Cerebellar cortex (tissue), 1 donor: ENCODE measurements around the gene PAPLN.
"Not testable (repeated sequence)": the region's sequence is repeated elsewhere in the genome, so short reads cannot be mapped to it uniquely, and the experiment has no call there.

Experiments used
- DNase-seq: peaks from one replicate; pipeline ENCODE4 v3.0.0-alpha.2; 2015; ENCODE audit warnings: low spot score

The PAPLN gene

GRCh38 chr14:73237219-73237785, at the start of gene PAPLN:
TSS of gene PAPLN (plus strand) at chr14:73237506. CDS start at chr14:73239779, 2,273 bp downstream.
- DNase-seq: no peak

DNA sequence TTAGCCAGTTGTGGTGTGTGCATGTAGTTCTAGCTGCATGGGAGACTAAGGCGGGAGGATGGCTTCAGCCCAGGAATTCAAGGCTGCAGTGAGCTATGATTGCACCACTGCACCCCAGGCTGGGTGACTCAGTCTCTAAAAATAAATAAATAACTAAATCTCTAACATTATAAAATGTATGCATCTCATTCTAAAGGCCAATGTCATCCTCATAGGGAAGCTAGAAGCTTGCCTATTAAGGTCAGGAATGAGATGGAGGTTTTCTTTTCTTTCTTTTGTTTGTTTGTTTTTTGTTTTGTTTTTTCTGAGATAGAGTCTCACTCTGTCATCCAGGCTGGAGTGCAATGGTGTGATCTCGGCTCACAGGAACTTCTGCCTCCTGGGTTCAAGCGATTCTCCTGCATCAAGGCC, 48.8 kb upstream of the PAPLN start:
- no peak for DNase-seq

DNA sequence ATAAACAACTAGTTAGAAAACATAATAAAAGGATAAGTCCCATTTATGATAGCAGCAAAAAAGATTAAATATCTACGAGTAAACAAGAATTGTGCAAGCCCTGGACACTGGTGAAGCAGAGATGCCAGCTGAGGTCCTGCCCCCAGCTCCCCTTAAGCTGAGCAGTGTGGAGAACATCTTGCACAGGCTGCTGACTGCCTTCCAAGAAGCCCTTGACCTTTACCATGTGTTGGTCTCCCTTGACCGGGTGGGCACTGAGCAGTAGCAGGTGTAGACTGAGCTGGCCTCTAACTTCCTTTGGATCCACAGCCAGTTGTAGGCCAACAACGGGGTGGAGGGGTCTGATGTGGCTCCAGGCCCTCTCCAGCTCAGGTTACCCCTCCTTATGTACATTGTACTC, 47.7 kb upstream of the PAPLN start:
- no peak for DNase-seq

DNA sequence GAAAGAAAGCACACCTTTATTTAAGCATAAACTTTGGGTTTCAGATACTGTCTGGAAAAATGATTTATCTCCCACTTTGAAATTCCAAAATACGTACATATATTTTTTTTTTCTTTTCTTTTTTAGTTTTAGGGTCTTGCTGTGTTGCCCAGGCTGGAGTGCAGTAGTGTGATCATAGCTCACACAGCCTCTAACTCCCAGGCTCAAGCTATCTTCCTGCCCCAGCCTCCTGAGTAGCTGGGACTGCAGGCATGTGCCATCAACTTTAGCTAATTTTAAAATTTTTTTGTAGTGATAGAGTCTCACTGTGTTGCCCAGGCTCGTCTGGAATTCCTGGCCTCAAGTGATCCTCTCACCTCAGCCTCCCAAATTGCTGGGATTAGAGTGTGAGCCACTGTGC, 45.9 kb upstream of the PAPLN start:
- no peak for DNase-seq

DNA sequence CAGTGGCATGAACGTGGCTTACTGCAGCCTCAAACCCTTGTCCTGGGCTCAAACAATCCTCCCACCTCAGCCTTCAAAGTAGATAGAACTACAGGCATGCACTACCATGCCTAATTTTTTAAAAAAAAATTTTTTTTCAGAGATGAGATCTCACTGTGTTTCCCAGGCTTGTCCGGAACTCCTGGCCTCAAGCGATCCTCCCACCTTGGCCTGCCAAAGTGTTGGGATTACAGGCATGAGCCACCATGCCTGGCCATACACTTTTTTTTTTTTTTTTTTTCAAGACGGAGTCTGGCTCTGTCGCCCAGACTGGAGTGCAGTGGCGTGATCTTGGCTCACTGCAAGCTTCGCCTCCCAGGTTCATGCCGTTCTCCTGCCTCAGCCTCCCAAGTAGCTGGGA, 43.0 kb upstream of the PAPLN start:
- DNase-seq: not testable (repeated sequence)

GRCh38 chr14:73198253-73198652, 39.1 kb upstream of the PAPLN start:
- no peak for DNase-seq

DNA sequence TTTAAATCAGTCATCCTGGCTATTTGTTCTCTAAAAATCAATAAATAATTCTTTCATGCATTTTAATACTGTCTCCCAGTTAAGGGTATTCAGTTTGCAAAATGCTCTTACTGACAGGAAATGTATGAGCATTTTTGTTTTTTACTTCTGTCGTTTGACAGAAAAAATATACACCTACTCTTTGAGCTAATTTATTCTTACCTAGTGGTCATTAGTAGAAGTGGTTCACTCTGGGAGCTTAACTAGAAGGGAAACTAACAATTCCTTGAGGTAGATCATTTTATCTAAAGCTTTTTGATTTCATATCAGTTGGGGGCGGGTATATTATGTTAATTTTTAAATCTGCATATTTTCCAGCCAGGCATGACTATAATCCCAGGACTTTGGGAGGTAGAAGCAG, 33.8 kb upstream of the PAPLN start:
- no peak for DNase-seq

DNA sequence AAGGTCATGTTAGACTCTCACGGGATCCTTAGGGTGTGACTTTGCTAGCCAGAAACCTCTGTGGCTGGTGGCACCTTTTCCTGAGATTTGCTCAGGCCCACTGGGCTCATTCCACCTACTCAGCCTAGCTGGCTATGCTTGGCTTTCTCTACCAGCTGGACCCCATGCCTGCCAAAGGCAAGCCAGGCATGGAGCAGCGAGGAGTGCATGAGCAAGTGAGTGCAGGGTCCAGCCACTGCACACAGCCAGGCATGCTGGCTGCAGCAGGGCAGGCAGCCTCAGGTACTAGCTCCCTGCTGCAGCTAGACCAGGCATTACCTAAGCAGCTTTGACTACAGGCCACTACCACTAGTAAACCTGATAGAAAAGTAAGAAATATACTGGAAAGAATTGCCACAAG, 29.7 kb upstream of the PAPLN start:
- no peak for DNase-seq

DNA sequence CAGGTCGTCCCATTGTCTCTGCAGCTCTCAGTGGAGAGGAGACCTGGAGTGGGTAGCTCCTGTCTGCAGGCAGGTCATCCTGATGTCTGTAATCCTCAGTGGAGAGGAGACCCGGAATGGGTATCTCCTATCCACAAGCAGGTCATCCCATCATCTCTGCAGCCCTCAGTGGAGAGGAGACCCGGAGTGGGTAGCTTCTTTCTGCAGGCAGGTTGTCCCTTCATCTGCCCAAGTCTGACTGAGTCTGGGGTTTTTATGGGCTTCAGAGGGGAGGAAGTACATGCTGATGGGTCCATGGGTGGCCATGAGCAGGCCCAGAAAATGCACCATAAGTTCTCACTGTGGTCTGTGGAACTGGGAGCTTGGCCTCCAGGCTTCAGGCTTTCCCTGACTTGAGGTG, 28.9 kb upstream of the PAPLN start:
- DNase-seq: no peak

- no peak for DNase-seq
Measured at GRCh38 chr14:73208846-73209245, 28.5 kb upstream of the PAPLN start.

- no peak for DNase-seq
Measured at GRCh38 chr14:73209953-73210352, 27.4 kb upstream of the PAPLN start.

GRCh38 chr14:73211251-73212040, 25.9 kb upstream of the PAPLN start:
- no peak for DNase-seq

DNA sequence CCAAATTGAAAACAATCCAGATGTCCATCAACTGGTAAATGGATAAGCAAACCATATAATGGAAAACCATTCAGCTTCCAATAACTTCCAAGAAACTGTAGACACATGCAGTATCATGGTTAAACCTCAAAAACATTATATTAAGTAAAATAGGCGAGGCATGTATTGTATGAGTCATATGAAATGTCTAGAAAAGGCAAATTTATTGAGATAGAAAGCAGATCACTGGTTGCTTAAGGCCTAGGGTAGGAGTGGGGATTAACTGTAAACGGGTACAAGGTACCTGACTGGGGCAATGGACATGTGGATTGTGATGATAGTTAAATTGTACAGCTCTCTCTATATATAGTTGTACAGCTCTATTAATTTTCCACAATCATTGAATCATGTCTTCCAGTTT, 21.3 kb upstream of the PAPLN start:
- DNase-seq: no peak

GRCh38 chr14:73217411-73217810, 19.9 kb upstream of the PAPLN start:
- DNase-seq: no peak

- DNase-seq: no peak
Measured at GRCh38 chr14:73220061-73220460, 17.2 kb upstream of the PAPLN start.

- no peak for DNase-seq
Measured at GRCh38 chr14:73220634-73221033, 16.7 kb upstream of the PAPLN start.

DNA sequence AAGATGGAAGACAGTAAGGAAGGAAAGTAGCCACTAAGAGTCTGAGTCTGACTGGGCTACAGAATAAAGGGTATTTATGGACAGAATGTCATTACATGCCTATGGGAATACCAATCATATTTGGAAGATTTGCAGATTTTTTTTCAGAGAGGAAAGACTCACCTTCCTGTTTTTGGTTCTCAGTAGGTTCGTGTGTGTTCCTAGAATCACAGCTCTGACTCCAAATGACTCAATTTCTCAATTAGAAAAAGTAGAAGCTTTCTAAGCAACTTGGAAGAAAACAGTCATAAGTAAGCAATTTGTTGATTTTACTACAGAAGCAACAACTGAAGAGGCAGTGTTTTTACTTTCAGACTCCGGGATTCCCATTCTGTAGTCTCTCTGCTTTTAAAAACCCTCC, 15.4 kb upstream of the PAPLN start:
- DNase-seq: no peak

DNA sequence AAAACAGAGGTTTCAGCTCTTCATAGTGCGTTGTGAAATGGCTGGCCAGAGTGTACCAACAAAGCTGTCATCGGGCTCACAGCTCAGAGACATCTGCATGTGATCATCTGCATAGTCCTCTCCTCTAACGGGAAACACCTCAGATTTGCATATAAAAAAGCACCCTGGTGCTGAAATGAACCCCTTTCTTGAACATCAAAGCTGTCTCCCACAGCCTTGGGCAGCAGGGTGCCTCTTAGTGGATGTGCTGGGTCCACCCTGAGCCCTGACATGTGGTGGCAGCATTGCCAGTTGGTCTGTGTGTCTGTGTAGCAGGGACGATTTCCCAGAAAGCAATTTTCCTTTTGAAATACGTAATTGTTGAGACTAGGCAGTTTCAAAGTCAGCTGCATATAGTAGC, 14.3 kb upstream of the PAPLN start:
- no peak for DNase-seq

DNA sequence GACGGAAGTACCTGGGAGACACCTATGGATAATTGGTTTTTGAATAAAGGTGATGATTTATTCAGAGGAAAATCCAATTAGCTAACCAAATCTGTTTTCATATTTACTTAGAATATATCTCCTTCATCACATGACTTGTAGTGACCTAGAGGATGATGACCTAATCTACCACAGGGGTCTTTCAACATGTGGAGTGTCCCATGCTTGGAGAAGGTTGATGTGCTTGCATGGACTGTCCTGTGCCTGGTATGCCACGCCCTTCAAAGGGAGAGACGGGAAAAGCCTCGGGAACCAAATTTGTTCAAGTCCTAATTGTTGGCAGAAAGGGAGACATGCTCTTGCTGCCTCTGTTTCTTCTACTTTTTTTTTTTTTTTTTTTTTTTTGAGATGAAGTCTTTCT, 11.8 kb upstream of the PAPLN start:
- DNase-seq: no peak

GRCh38 chr14:73227812-73228781, 9.2 kb upstream of the PAPLN start:
- DNase-seq: no peak

GRCh38 chr14:73230051-73230450, 7.3 kb upstream of the PAPLN start:
- DNase-seq: no peak

DNA sequence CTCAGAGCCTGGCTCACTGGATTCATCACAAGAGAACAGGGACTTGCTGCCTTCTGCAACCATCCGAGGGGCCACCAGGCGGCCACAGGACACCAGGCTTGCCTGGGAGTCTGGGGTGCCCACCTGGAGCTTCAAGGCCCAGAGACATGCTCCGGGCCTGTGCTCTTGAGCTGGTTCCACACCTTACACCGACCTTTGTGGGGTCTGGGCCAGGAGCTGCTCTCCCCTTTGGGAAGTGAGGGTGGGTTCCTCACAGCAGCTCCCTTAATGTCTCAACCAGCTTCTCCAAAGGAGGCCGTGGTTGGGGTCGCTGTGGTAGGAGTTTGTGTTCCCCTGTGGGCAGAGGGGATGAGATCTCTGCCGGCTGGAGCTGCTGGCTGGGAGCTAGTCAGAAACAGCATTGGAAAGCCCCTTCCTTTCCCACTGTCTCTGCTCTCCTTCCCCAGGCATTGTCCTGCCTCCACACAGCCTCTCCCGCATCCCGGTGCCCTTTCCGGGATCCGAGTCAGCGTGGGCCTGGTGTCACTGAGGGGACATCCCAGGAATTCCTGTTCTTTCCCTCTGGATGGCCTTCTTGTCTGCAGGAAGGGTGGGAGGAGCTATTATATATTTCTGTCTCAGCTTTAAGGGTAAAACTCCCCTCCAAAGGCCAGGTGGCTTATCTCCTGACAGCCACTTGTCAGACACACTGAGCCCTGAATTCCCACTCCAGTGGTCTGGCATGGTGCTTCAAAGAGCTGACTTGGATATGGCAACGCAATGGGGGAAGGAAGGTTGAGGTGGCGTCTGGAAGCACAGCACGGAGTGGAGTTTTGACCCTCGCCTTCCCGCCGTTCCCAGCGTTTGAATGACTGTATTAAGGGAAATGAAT, 5.1 kb upstream of the PAPLN start:
- peak; percentile 26 for DNase-seq
